Activated CD4-positive, alpha-beta memory T cell treated with anti-CD3 and anti-CD28 coated beads for 36 hours (primary cell): Measurements from ENCODE around the gene DEFB131B. TPM values are rescaled to one million over a fixed set of nuclear protein-coding genes. Genes with fewer than 3 reads are reported as not detected.

Source experiments
- CTCF ChIA-PET: fragments of 350-600 bp; sonication (Branson Sonifier 250); formaldehyde crosslinking; loops from one replicate; lab custom pipeline; 2021; ENCODE audit warnings: antibody characterized with exemption, inconsistent platforms; lab: Charles Lee
- POLR2A ChIA-PET: fragments of 350-600 bp; sonication (Branson Sonifier 250); formaldehyde crosslinking; loops from one replicate; lab custom pipeline; 2021; ENCODE audit warnings: antibody characterized with exemption; lab: Charles Lee
- DNase-seq: peaks from one replicate; pipeline ENCODE4 v3.0.0-alpha.2; 2020
- H3K27ac Mint-ChIP-seq: one replicate; pipeline ENCODE4 v1.8.0; 2021; ENCODE audit warnings: mixed read lengths
- H3K27me3 Mint-ChIP-seq: one replicate; pipeline ENCODE4 v1.8.0; 2021; ENCODE audit warnings: mixed read lengths
- H3K36me3 Mint-ChIP-seq: one replicate; pipeline ENCODE4 v1.8.0; 2021; ENCODE audit warnings: mixed read lengths
- H3K4me1 Mint-ChIP-seq: one replicate; pipeline ENCODE4 v1.8.0; 2021; ENCODE audit warnings: low read depth, mixed read lengths
- H3K4me3 Mint-ChIP-seq: one replicate; pipeline ENCODE4 v1.8.0; 2021; ENCODE audit warnings: mild to moderate bottlenecking, mixed read lengths
- H3K9me3 Mint-ChIP-seq: one replicate; pipeline ENCODE4 v1.8.0; 2021; ENCODE audit warnings: mixed read lengths
- intact Hi-C: fragments of 100-400 bp; cut with micrococcal nuclease; formaldehyde crosslinking; loops from one replicate; pipeline ENCODE4 v1.15.1; 2023
- total RNA-seq, 2 experiments: library from RNA; stranded (reverse); gene quantifications; one replicate each; pipeline ENCODE4 v1.2.3, GENCODE V29; 2021

Gene DEFB131B
- total RNA-seq, 2 experiments from 2014 or later: not detected

DNA sequence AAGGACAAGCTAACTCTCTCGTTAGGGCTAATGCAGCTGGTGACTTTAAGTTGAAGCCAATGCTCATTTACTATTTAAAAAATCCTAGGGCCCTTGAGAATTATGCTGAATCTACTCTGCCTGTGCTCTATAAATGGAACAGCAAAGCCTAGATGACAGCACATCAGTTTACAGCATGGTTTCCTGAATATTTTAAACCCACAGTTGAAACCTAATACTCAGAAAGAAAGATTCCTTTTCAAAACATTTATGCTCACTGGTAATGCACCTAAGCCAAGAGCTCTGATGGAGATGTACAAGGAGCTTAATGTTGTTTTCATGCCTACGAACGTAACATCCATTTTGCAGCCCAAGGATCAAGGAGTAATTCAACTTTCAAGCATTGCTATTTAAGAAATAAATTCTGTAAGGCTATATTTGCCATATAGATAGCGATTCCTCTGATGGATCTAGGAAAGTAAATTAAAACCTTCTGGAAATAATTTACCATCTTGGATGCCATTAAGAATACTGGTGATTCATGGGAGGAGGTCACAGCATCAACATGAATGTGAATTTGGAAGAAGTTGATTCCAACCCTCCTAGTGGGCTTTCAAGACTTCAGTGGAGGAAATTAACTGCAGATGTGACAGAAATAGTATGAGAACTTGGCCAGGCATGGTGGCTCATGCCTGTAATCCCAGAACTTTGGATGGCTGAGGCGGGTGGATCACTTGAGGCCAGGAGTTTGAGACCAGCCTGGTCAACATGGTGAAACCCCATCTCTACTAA lies 35.7 kb downstream of the DEFB131B start:
- ChIA-PET CTCF (no interaction called here), POLR2A (interaction anchor here (2.9 kb wide), 1 partner anchor 14 kb away, joined by 8 read pairs; the partner anchor contains the start of gene XNDC1N)
- DNase-seq: no peak
- no peaks in the 10 kb centered on the region for H3K9me3 Mint-ChIP-seq
- H3K4me3 Mint-ChIP-seq: no peak overlapping the region
- H3K27ac Mint-ChIP-seq: peak overlapping the region; percentile 75
- peaks cover 28% of the 10 kb centered on the region for H3K4me1 Mint-ChIP-seq
- intact Hi-C loops: loop anchor here (5.0 kb wide), 1 partner anchor 63 kb away; no protein-coding TSS in a partner anchor
- no peaks in the 10 kb centered on the region for H3K27me3 Mint-ChIP-seq
- H3K36me3 Mint-ChIP-seq: peaks cover 55% of the 10 kb centered on the region

DNA sequence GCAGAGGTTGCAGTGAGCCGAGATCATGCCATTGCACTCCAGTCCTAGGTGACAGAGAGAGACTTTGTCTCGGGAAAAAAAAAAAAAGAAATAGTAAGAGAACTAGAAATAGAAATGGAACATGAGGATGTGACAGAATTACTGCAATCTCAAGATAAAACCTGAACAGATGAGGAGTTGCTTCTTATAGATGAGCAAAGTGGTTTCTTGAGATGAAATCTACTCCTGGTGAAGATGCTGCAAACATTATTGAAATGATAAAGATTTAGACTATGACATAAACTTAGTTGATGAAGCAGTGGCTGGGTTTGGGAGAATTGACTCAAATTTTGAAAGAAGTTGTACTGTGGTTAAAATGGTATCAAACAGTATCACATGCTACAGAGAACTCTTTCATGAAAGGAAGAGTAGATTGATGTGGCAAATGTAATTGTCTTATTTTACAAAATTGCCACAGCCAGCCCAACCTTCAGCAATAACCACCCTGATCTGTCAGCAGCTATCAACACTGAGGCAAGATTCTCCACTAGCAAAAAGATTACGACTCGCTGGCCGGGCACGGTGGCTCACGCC lies 36.5 kb downstream of the DEFB131B start:
- no peak overlapping the region for H3K4me3 Mint-ChIP-seq
- H3K4me1 Mint-ChIP-seq: peaks cover 28% of the 10 kb centered on the region
- H3K27me3 Mint-ChIP-seq: no peaks in the 10 kb centered on the region
- peak overlapping the region; percentile 75 for H3K27ac Mint-ChIP-seq
- ChIA-PET POLR2A (interaction anchor here (1.0 to 2.9 kb wide), 2 partner anchors 13 to 16 kb away, joined by 3 to 8 read pairs; partner anchors contain the start of gene XNDC1N), CTCF (interaction anchor here (0.7 to 1.0 kb wide), 2 partner anchors 13 to 41 kb away, joined by 3 read pairs; no protein-coding TSS in a partner anchor)
- DNase-seq: peak; percentile 30
- intact Hi-C loops: loop anchor here (5.0 kb wide), 1 partner anchor 63 kb away; no protein-coding TSS in a partner anchor
- H3K9me3 Mint-ChIP-seq: no peaks in the 10 kb centered on the region
- peaks cover 57% of the 10 kb centered on the region for H3K36me3 Mint-ChIP-seq

DNA sequence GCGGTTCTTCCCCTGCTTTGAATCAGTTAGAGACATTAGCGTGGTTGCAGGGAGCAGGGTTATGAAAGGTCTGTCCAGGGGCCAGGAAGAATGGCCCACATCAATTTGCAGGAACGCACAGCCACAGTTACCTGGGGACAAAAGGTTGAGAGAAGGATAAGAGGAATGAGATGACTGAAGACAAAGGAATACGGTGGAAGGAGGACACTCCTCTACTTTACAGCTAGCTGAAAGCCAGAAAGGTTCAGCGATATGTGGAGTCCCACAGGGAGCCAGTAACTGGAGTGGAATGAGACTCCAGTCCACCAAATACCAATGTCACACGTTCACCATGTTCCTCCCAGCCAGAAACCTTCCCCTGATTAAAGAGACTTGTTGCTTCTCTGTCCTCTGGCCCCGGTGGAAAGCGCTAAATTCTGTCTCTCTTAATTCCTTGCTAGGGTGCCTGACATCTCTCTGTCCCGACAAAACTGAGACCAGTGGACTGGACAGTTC lies 39.4 kb downstream of the DEFB131B start:
- no peak for DNase-seq
- no peak overlapping the region for H3K4me3 Mint-ChIP-seq
- no peaks in the 10 kb centered on the region for H3K27me3 Mint-ChIP-seq
- no peaks in the 10 kb centered on the region for H3K9me3 Mint-ChIP-seq
- CTCF ChIA-PET: no interaction called here
- peaks cover 51% of the 10 kb centered on the region for H3K36me3 Mint-ChIP-seq
- H3K27ac Mint-ChIP-seq: no peak overlapping the region
- H3K4me1 Mint-ChIP-seq: peaks cover 16% of the 10 kb centered on the region
- intact Hi-C loops: no loop called here
- POLR2A ChIA-PET: no interaction called here

DNA sequence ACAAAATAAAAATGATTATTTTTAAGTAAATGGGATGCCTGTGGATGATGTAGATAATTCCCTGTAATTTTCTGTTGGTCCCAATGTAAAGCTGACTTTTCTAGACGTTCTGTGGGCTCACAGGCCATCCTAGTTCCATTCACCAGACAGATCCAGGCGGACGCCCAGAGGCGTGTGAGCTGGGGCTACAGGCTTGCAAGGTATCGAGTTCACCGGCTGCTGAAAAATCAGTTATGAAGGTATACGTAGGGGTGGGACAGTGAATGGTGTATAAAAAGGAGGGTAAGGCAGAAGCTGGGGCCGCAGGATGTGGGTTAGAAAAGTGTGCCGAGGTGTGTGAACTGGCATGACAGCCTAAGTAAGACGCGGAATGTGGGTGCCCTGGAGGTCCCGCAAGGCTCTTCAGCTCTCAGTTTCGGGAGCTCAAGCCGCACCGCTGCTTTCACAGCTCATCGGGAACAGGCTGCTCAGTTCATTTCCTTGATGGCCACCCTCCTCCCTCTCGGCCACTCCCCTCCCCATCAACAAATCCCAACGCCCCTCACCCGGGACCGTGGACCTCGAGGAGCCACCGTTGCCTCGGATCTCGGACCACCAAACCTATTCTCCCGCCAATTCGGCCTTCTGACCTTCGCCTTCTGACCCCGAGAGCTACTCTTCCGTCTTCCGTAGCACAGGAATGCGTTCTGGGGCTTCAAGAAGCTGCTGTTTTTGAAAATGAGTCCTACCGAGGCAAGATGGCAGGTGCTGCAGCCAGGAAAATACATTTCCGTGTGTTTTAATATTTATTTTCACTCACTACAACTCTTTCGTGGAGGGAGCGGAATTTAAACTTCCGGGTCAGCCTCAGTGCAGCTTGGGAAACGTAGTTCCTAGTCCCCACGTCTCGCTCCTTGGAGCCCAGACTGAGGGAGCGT lies 49.8 kb downstream of the DEFB131B start, which contains the start of gene XNDC1N:
TSS of gene XNDC1N (minus strand) at position 775 of the 917 bp plus-strand sequence. CDS start 5,241 bp downstream, outside the sequence.
- ChIA-PET CTCF (interaction anchor here (0.7 to 2.4 kb wide), 9 partner anchors 13 to 506 kb away, joined by 3 to 17 read pairs (median 3); partner anchors contain the start of gene CLPB), POLR2A (interaction anchor here (0.6 to 1.8 kb wide), 10 partner anchors 9 to 185 kb away, joined by 3 to 9 read pairs (median 4); partner anchors contain the start of gene ANAPC15)
- Mint-ChIP-seq H3K4me1 (peaks cover 38% of the 10 kb centered on the region), H3K9me3 (no peaks in the 10 kb centered on the region), H3K36me3 (peaks cover 24% of the 10 kb centered on the region), H3K4me3 (peak within 1 kb of the TSS; percentile 86), H3K27ac (peak within 1 kb of the TSS; percentile 97), H3K27me3 (no peaks in the 10 kb centered on the region)
- intact Hi-C loops: loop anchor here (1.0 to 2.0 kb wide), 5 partner anchors 17 to 506 kb away; partner anchors contain the start of genes ANAPC15, CLPB, LAMTOR1 and LRRC51
- DNase-seq: peak; percentile 85

DNA sequence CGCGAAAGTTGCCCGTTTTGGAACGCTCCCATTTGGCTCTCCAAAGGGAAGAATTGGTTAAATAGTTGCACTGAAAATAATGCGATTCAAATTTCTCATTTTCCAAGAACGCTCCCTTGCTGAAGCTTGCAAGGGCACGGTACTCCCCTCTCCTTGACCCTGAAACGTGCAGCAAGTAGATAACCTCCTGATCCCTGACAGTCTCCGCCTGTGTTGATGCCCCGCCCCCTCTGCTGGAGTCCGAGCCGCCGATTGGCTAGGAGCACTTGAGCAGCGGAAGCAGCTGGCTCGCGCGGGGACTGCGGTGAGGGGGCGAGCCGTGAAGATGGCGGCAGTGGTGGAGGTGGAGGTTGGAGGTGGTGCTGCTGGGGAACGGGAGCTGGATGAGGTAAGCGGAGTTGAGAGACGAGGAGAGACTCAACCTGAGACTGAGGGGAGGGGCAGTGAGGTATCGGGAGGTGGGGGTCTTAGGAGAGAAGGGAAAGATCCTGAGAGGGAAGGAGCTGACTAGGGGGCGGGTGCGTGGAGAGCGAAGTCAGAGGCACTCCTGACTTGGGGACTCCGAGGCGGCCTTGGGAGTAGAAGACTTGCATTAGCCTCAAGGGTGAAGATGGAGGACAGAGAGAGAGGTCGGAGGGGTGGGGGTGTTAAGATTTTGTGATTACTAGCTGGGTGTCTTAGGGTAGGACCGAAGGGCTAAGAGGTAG lies 50.6 kb downstream of the DEFB131B start, which contains the start of gene RNF121:
TSS of gene RNF121 (plus strand) at position 310 of the 707 bp plus-strand sequence. CDS start at position 326, 16 bp downstream.
- intact Hi-C loops: loop anchor here (1.0 to 2.0 kb wide), 5 partner anchors 18 to 505 kb away; partner anchors contain the start of genes ANAPC15, CLPB, LAMTOR1 and LRRC51
- H3K36me3 Mint-ChIP-seq: peaks cover 26% of the 10 kb centered on the region
- peaks cover 44% of the 10 kb centered on the region for H3K4me1 Mint-ChIP-seq
- DNase-seq: peak; percentile 99
- H3K27me3 Mint-ChIP-seq: no peaks in the 10 kb centered on the region
- ChIA-PET POLR2A (interaction anchor here (0.6 to 1.8 kb wide), 8 partner anchors 14 to 184 kb away, joined by 3 to 9 read pairs (median 4); partner anchors contain the start of gene ANAPC15), CTCF (interaction anchor here (0.8 to 2.4 kb wide), 6 partner anchors 17 to 215 kb away, joined by 3 to 17 read pairs (median 3); no protein-coding TSS in a partner anchor)
- H3K27ac Mint-ChIP-seq: peak within 1 kb of the TSS; percentile 97
- H3K4me3 Mint-ChIP-seq: peak within 1 kb of the TSS; percentile 86
- H3K9me3 Mint-ChIP-seq: no peaks in the 10 kb centered on the region

DNA sequence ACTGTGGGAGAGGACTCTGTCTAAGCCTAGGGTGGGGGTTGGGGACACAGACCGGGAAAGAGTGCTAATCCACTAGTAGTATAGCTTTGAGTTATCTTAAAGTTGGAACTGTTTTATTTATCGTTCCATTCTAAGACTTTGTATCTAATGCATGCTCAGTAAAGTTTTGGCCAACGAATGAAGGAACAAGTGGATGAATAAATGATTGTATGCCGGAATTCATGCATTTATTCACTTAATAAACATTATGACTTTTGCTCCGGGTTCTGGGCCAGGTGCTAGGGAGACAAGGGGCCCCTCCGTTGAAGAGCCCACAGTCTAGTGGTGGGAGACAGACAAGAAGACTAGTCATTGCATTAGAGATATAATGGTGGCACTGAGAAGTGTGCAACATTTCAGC lies 51.2 kb downstream of the DEFB131B start:
- DNase-seq: no peak
- Mint-ChIP-seq H3K27ac (peak overlapping the region; percentile 97), H3K9me3 (no peaks in the 10 kb centered on the region), H3K36me3 (peaks cover 26% of the 10 kb centered on the region), H3K4me1 (peaks cover 50% of the 10 kb centered on the region), H3K27me3 (no peaks in the 10 kb centered on the region), H3K4me3 (peak overlapping the region; percentile 86)
- CTCF ChIA-PET: interaction anchor here (0.8 to 2.4 kb wide), 6 partner anchors 18 to 215 kb away, joined by 3 to 17 read pairs (median 3); no protein-coding TSS in a partner anchor
- POLR2A ChIA-PET: interaction anchor here (0.6 to 1.8 kb wide), 4 partner anchors 33 to 183 kb away, joined by 3 to 9 read pairs (median 4); partner anchors contain the start of gene ANAPC15
- intact Hi-C loops: loop anchor here (2.0 kb wide), 1 partner anchor 173 kb away; the partner anchor contains the start of gene LAMTOR1

DNA sequence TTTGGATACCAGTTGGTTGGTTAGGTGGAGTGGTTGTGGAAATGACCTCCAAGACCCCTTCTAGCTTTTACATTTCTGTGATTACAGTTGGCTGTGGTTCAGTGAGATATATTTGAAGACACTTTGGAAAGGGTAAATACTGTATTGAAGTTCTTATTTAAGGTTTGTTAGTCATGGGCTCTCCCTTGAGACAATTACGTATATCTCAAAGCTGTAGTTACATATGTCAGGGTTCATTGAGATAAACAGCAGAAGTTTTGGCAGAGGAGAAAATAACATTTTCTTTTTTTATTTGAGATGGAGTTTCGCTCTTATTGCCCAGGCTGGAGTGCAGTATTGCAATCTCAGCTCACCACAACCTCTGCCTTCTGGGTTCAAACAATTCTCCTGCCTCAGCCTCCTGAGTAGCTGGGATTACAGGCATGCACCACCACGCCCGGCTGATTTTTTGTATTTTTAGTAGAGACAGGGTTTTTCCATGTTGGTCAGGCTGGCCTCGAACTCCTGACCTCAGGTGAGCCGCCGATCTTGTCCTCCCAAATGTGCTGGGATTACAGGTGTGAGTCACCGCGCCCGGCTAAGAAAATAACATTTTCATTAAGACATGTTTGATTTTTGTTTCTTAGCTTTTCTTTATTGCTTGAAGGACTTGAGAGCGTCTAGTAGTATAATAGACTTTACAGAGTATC lies 52.4 kb downstream of the DEFB131B start:
- peak overlapping the region; percentile 86 for H3K4me3 Mint-ChIP-seq
- ChIA-PET POLR2A (interaction anchor here (0.6 to 1.4 kb wide), 6 partner anchors 16 to 500 kb away, joined by 3 to 6 read pairs (median 4); no protein-coding TSS in a partner anchor), CTCF (interaction anchor here (0.7 to 3.0 kb wide), 5 partner anchors 27 to 95 kb away, joined by 3 to 9 read pairs (median 6); no protein-coding TSS in a partner anchor)
- peaks cover 16% of the 10 kb centered on the region for H3K36me3 Mint-ChIP-seq
- peaks cover 55% of the 10 kb centered on the region for H3K4me1 Mint-ChIP-seq
- H3K27me3 Mint-ChIP-seq: no peaks in the 10 kb centered on the region
- intact Hi-C loops: loop anchor here (2.0 to 5.0 kb wide), 2 partner anchors 32 to 292 kb away; partner anchors contain the start of gene INPPL1
- DNase-seq: peak; percentile 40
- H3K27ac Mint-ChIP-seq: peak overlapping the region; percentile 97
- no peaks in the 10 kb centered on the region for H3K9me3 Mint-ChIP-seq

DNA sequence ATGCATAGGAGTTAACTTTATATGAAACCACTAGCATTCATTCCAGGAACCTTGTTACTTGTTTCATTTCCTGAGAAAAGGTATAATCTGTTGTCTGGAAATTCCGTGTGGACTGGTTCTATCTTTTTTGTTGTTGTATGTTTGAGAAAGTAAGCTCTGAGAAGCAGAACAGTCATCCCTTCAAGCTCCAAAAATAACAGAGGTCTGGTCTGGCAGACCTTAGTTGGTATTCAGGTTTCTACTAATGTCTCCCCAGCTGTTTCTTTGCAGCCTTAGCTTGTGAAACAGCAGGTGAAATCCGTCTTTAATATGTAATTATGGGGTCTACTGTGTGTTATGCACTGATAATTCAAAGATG lies 53.0 kb downstream of the DEFB131B start:
- Mint-ChIP-seq H3K27me3 (no peaks in the 10 kb centered on the region), H3K4me3 (peak overlapping the region; percentile 86), H3K9me3 (no peaks in the 10 kb centered on the region), H3K4me1 (peaks cover 55% of the 10 kb centered on the region), H3K27ac (peak overlapping the region; percentile 97), H3K36me3 (peaks cover 15% of the 10 kb centered on the region)
- no peak for DNase-seq
- ChIA-PET POLR2A (interaction anchor here (0.6 to 1.4 kb wide), 5 partner anchors 16 to 500 kb away, joined by 3 to 6 read pairs (median 4); no protein-coding TSS in a partner anchor), CTCF (interaction anchor here (0.7 to 3.0 kb wide), 5 partner anchors 26 to 94 kb away, joined by 3 to 9 read pairs (median 6); no protein-coding TSS in a partner anchor)
- intact Hi-C loops: loop anchor here (2.0 to 5.0 kb wide), 2 partner anchors 32 to 291 kb away; partner anchors contain the start of gene INPPL1

DNA sequence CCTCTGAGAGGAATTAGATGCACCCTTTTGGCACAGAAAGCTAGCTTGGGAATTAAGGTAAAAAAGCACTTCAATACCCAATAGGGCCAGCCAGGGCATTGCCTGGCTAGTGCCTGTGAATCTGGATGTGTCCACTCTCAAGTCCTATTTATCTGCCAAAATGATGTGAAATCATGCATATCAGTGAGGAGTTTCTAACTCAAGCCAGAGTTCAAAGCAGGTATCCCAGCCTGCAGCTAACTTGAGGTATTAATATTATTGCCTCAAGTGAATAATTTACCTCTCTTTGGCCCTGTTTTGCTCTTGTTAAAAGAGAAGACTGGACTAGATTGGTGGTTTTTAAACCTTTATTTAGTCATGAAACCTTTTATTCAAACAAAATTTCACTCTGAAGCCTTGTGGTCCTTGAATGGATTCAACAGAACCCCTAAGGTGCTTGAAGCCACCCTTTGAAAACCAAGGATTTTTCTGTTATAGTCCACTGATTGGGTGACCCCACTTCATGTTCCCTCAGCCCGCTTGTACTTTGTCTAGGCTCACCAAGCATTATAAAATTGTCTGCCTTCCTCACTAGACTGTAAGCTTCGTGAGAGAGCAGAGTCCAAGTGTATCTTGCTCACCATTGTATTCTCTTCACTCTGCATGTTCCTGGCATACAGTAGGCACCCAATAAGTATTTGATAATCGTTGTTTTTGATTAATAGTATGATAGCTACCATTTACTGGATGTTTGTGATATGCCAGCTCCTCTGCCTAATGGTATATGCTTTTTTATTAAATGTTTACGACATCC lies 55.1 kb downstream of the DEFB131B start:
- Mint-ChIP-seq H3K4me1 (peaks cover 49% of the 10 kb centered on the region), H3K9me3 (no peaks in the 10 kb centered on the region), H3K27ac (peak overlapping the region; percentile 2)

More for the DNA sequence above, 55.1 kb downstream of the DEFB131B start:
- Mint-ChIP-seq H3K4me3 (no peak overlapping the region), H3K36me3 (peaks cover 16% of the 10 kb centered on the region), H3K27me3 (no peaks in the 10 kb centered on the region)
- no peak for DNase-seq
- POLR2A ChIA-PET: interaction anchor here (1.1 kb wide), 1 partner anchor 22 kb away, joined by 4 read pairs; no protein-coding TSS in a partner anchor
- intact Hi-C loops: loop anchor here (5.0 kb wide), 1 partner anchor 289 kb away; the partner anchor contains the start of gene INPPL1
- CTCF ChIA-PET: interaction anchor here (1.0 to 3.0 kb wide), 4 partner anchors 11 to 92 kb away, joined by 3 to 9 read pairs (median 3); no protein-coding TSS in a partner anchor
